RWPE1 (cell line): ENCODE data around the gene C1orf21.

Source experiments
- CTCF ChIA-PET: fragments of 350-600 bp; sonication (Branson Sonifier 250); formaldehyde crosslinking; extraction: SDS; loops from one replicate; lab custom pipeline; 2021; lab: Yijun Ruan, JAX
- POLR2A ChIA-PET: fragments of 400-600 bp; formaldehyde crosslinking; extraction: SDS; loops from one replicate; lab custom pipeline; 2020; ENCODE audit warnings: antibody characterized with exemption; ENCODE audit not compliant: low non-redundant PET; lab: Yijun Ruan, JAX
- DNase-seq: peaks from one replicate; pipeline ENCODE4 v3.0.0; 2012; ENCODE audit warnings: low spot score
- H3K27ac ChIP-seq: fragments of 450-650 bp; 2 replicates; pipeline ENCODE4 v1.5.1; 2017
- TF ChIP-seq, protein P1 (sequence below): fragments of 450-650 bp; conservative IDR thresholded peaks from 2 replicates; pipeline ENCODE4 v1.5.1; 2017; ENCODE audit warnings: low read depth, mild to moderate bottlenecking

Gene C1orf21

GRCh38 chr1:184616504-184616903 is 229.7 kb downstream of the C1orf21 start:
- ChIA-PET POLR2A (no interaction called here), CTCF (interaction anchor here (0.5 kb wide), 1 partner anchor 47 kb away, joined by 3 read pairs; no protein-coding TSS in a partner anchor)
- H3K27ac ChIP-seq = no peak overlapping the region
- TF ChIP-seq, protein P1, sequence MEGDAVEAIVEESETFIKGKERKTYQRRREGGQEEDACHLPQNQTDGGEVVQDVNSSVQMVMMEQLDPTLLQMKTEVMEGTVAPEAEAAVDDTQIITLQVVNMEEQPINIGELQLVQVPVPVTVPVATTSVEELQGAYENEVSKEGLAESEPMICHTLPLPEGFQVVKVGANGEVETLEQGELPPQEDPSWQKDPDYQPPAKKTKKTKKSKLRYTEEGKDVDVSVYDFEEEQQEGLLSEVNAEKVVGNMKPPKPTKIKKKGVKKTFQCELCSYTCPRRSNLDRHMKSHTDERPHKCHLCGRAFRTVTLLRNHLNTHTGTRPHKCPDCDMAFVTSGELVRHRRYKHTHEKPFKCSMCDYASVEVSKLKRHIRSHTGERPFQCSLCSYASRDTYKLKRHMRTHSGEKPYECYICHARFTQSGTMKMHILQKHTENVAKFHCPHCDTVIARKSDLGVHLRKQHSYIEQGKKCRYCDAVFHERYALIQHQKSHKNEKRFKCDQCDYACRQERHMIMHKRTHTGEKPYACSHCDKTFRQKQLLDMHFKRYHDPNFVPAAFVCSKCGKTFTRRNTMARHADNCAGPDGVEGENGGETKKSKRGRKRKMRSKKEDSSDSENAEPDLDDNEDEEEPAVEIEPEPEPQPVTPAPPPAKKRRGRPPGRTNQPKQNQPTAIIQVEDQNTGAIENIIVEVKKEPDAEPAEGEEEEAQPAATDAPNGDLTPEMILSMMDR = no peak
- no peak for DNase-seq

- TF ChIP-seq, protein P1 = no peak
- POLR2A ChIA-PET = no interaction called here
- H3K27ac ChIP-seq = no peak overlapping the region
- CTCF ChIA-PET = interaction anchor here (0.6 kb wide), 1 partner anchor 44 kb away, joined by 8 read pairs; no protein-coding TSS in a partner anchor
- no peak for DNase-seq
Measured at GRCh38 chr1:184617433-184618029, 230.7 kb downstream of the C1orf21 start.

GRCh38 chr1:184618851-184619250 is 232.0 kb downstream of the C1orf21 start:
- no peak overlapping the region for H3K27ac ChIP-seq
- CTCF ChIA-PET = no interaction called here
- TF ChIP-seq, protein P1 = no peak
- POLR2A ChIA-PET = no interaction called here
- DNase-seq = no peak

DNA sequence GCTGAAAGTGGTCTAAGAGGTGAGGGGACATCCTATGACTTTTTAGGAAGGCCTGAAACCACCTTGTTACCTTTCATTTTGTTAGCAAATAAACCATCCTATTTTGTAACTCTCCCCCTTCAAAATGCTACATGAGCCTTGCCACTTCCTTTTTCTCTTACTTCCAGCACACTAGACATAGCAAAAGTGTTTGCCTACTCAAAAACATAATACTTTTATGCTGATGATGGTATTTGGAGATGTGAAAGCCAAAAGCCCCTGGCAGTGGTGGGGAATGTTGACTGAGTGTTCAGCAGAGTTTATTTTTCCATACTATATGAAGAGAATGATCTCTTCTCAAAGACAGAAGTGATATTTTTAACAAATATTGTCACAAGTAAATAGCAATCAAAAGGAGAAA is 233.6 kb downstream of the C1orf21 start:
- ChIA-PET POLR2A (no interaction called here), CTCF (no interaction called here)
- H3K27ac ChIP-seq = no peak overlapping the region
- DNase-seq = no peak
- TF ChIP-seq, protein P1 = no peak

- no peak overlapping the region for H3K27ac ChIP-seq
- DNase-seq = no peak
- TF ChIP-seq, protein P1 = no peak
- ChIA-PET CTCF (interaction anchor here (0.7 kb wide), 1 partner anchor 263 kb away, joined by 4 read pairs; no protein-coding TSS in a partner anchor), POLR2A (no interaction called here)
Measured at GRCh38 chr1:184621260-184621659, 234.4 kb downstream of the C1orf21 start.

DNA sequence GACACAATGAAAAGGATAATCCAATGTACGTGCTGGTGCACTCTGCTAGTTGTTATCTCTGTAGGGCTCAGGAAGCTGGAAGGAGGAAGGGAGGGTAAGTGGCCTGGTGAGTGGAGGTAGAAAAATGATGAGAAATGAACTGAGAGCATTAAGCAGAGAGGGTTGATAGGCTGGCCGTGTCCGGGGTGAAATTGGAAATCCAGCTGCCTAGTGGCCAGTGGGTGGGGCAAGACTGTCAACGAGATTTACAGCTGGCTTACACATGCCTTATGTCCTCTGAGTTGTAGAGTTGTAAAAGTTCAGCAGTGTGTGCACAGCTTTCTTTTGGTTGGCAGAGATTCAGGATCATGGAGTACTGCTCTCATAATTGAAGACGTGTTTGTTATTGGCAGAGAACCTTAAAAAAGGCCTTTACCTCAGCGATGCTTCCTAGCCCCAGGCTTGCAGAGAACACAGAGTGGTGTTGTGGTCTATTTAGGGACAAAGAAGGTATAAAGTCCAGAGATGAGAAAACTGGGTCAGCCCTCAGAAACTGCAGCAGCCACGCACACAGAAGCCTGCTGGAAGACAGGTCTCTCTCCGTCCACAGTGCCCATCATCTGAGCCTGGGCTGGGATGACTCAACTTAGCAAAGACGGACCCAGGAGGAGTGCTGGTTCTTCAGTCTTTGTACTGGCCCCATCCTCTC is 235.5 kb downstream of the C1orf21 start:
- ChIA-PET POLR2A (no interaction called here), CTCF (no interaction called here)
- TF ChIP-seq, protein P1 = no peak
- peak; percentile 20 for DNase-seq
- peak overlapping the region; percentile 74 for H3K27ac ChIP-seq
